ENCODE measurements around the gene SERPINB6. TPM values are rescaled to one million over a fixed set of nuclear protein-coding genes. Genes with fewer than 3 reads are reported as not detected.

Gene SERPINB6
- total RNA-seq, 1 donor from 2014 or later, result 186 TPM

- no peak for DNase-seq (ENCODE audit: low spot score)
- no peaks in the 10 kb centered on the region for H3K9me3 Mint-ChIP-seq (ENCODE audit: unreplicated experiment)
- H3K36me3 Mint-ChIP-seq (ENCODE audit: low read depth, unreplicated experiment), result peaks cover 17% of the 10 kb centered on the region
- TF ChIP-seq, protein P1, sequence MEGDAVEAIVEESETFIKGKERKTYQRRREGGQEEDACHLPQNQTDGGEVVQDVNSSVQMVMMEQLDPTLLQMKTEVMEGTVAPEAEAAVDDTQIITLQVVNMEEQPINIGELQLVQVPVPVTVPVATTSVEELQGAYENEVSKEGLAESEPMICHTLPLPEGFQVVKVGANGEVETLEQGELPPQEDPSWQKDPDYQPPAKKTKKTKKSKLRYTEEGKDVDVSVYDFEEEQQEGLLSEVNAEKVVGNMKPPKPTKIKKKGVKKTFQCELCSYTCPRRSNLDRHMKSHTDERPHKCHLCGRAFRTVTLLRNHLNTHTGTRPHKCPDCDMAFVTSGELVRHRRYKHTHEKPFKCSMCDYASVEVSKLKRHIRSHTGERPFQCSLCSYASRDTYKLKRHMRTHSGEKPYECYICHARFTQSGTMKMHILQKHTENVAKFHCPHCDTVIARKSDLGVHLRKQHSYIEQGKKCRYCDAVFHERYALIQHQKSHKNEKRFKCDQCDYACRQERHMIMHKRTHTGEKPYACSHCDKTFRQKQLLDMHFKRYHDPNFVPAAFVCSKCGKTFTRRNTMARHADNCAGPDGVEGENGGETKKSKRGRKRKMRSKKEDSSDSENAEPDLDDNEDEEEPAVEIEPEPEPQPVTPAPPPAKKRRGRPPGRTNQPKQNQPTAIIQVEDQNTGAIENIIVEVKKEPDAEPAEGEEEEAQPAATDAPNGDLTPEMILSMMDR (IDR thresholded peaks at IDR 0.05; ENCODE audit: unreplicated experiment), result no peak
- no peaks in the 10 kb centered on the region for H3K27me3 Mint-ChIP-seq (ENCODE audit: unreplicated experiment)
- H3K4me3 Mint-ChIP-seq (ENCODE audit: unreplicated experiment), result no peak overlapping the region
- H3K4me1 Mint-ChIP-seq (ENCODE audit: unreplicated experiment), result peaks cover 33% of the 10 kb centered on the region
- H3K27ac Mint-ChIP-seq (ENCODE audit: unreplicated experiment), result no peak overlapping the region
These were observed 9.4 kb downstream of the SERPINB6 start for GRCh38 chr6:2962004-2962403.

DNA sequence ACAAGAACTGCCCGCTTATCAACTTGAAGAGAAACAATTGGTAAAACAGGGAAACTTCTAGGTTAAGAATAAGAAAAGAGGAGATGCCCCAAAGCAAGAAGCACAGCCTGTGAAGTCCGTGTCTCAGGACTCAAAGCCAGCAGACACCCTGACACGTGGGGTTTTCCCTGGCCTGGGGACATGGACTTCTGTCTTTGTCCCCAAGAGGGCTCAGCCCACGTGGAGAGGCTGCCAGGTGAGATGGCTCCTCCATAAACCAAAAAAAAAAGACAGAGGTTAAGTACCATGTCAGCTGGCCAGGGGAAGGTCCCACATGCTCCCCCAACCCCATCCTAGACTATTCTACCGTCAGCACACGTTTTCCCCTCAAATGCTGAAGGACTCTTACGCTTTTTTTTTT lies 9.9 kb downstream of the SERPINB6 start:
- Mint-ChIP-seq H3K4me3 (ENCODE audit: unreplicated experiment) (no peak overlapping the region), H3K27me3 (ENCODE audit: unreplicated experiment) (no peaks in the 10 kb centered on the region), H3K4me1 (ENCODE audit: unreplicated experiment) (peaks cover 30% of the 10 kb centered on the region), H3K9me3 (ENCODE audit: unreplicated experiment) (no peaks in the 10 kb centered on the region), H3K36me3 (ENCODE audit: low read depth, unreplicated experiment) (peaks cover 19% of the 10 kb centered on the region), H3K27ac (ENCODE audit: unreplicated experiment) (no peak overlapping the region)
- no peak for DNase-seq (ENCODE audit: low spot score)
- TF ChIP-seq, protein P1 (IDR thresholded peaks at IDR 0.05; ENCODE audit: unreplicated experiment), result no peak

DNA sequence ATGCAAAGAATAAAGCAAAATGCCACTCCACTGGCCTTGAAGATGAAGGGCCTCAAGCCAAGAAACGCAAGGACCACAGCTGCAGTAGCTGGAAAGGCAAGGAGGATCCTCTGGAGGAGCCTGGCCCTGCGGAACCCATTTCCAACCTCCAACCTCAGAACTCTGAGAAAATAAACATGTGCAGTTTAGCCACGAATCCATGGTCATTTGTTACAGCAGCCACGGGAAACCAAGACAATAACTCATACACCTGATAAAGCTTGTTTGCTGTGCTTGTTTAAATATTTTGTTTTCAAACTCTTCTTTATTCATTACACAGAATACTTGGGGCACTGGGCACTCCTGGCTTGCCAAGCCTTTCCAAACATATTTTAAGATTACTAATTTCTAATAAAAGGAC lies 10.4 kb downstream of the SERPINB6 start:
- H3K27me3 Mint-ChIP-seq (ENCODE audit: unreplicated experiment), result no peaks in the 10 kb centered on the region
- no peak overlapping the region for H3K4me3 Mint-ChIP-seq (ENCODE audit: unreplicated experiment)
- H3K27ac Mint-ChIP-seq (ENCODE audit: unreplicated experiment), result no peak overlapping the region
- H3K36me3 Mint-ChIP-seq (ENCODE audit: low read depth, unreplicated experiment), result peaks cover 23% of the 10 kb centered on the region
- TF ChIP-seq, protein P1 (IDR thresholded peaks at IDR 0.05; ENCODE audit: unreplicated experiment), result no peak
- no peak for DNase-seq (ENCODE audit: low spot score)
- peaks cover 30% of the 10 kb centered on the region for H3K4me1 Mint-ChIP-seq (ENCODE audit: unreplicated experiment)
- H3K9me3 Mint-ChIP-seq (ENCODE audit: unreplicated experiment), result no peaks in the 10 kb centered on the region

GRCh38 chr6:2959909-2960719 lies 11.3 kb downstream of the SERPINB6 start:
- H3K27ac Mint-ChIP-seq (ENCODE audit: unreplicated experiment), result no peak overlapping the region
- H3K4me3 Mint-ChIP-seq (ENCODE audit: unreplicated experiment), result no peak overlapping the region
- DNase-seq (ENCODE audit: low spot score), result no peak
- peaks cover 23% of the 10 kb centered on the region for H3K36me3 Mint-ChIP-seq (ENCODE audit: low read depth, unreplicated experiment)
- peaks cover 30% of the 10 kb centered on the region for H3K4me1 Mint-ChIP-seq (ENCODE audit: unreplicated experiment)
- no peaks in the 10 kb centered on the region for H3K27me3 Mint-ChIP-seq (ENCODE audit: unreplicated experiment)
- H3K9me3 Mint-ChIP-seq (ENCODE audit: unreplicated experiment), result no peaks in the 10 kb centered on the region
- TF ChIP-seq, protein P1 (IDR thresholded peaks at IDR 0.05; ENCODE audit: unreplicated experiment), result no peak

- DNase-seq (ENCODE audit: low spot score), result no peak
- peaks cover 29% of the 10 kb centered on the region for H3K4me1 Mint-ChIP-seq (ENCODE audit: unreplicated experiment)
- H3K27ac Mint-ChIP-seq (ENCODE audit: unreplicated experiment), result no peak overlapping the region
- TF ChIP-seq, protein P1 (IDR thresholded peaks at IDR 0.05; ENCODE audit: unreplicated experiment), result no peak
- peaks cover 30% of the 10 kb centered on the region for H3K36me3 Mint-ChIP-seq (ENCODE audit: low read depth, unreplicated experiment)
- no peaks in the 10 kb centered on the region for H3K9me3 Mint-ChIP-seq (ENCODE audit: unreplicated experiment)
- H3K4me3 Mint-ChIP-seq (ENCODE audit: unreplicated experiment), result no peak overlapping the region
- H3K27me3 Mint-ChIP-seq (ENCODE audit: unreplicated experiment), result no peaks in the 10 kb centered on the region
These were observed 12.6 kb downstream of the SERPINB6 start for GRCh38 chr6:2958776-2959175.
